Progenitor cell of endocrine pancreas (in vitro differentiated cells): ENCODE results near the gene MOB3C. TPM values are rescaled to one million over a fixed set of nuclear protein-coding genes. Genes with fewer than 3 reads are reported as not detected.

Experiments
- DNase-seq: peaks from one replicate; pipeline ENCODE4 v3.0.0; 2021; ENCODE audit warnings: low spot score; ENCODE audit not compliant: unreplicated experiment
- H3K27ac Mint-ChIP-seq: 2 replicates; pipeline ENCODE4 v1.8.0; 2021; ENCODE audit warnings: mild to moderate bottlenecking, moderate library complexity, mixed read lengths
- H3K27me3 Mint-ChIP-seq: 2 replicates; pipeline ENCODE4 v1.8.0; 2021; ENCODE audit warnings: mixed read lengths
- H3K36me3 Mint-ChIP-seq: 2 replicates; pipeline ENCODE4 v1.8.0; 2022; ENCODE audit warnings: mixed read lengths; ENCODE audit not compliant: insufficient read depth
- H3K4me1 Mint-ChIP-seq: 2 replicates; pipeline ENCODE4 v1.8.0; 2021; ENCODE audit warnings: low read depth, mixed read lengths
- H3K4me3 Mint-ChIP-seq: 2 replicates; pipeline ENCODE4 v1.8.0; 2021; ENCODE audit warnings: low read depth, mild to moderate bottlenecking, moderate library complexity, mixed read lengths
- H3K9me3 Mint-ChIP-seq: 2 replicates; pipeline ENCODE4 v1.8.0; 2021; ENCODE audit warnings: low read depth, mixed read lengths
- total RNA-seq: library from RNA; stranded (reverse); gene quantifications from 2 replicates; pipeline ENCODE4 v1.2.1, GENCODE V29; 2021
- TF ChIP-seq, protein P1 (sequence below): fragments of 200-600 bp; sonication (generic); IDR thresholded peaks from one replicate; pipeline ENCODE4 v1.5.0; 2021; ENCODE audit warnings: antibody characterized with exemption, mild to moderate bottlenecking; ENCODE audit not compliant: unreplicated experiment

The MOB3C gene
- total RNA-seq, 1 donor from 2014 or later = 5.5 TPM

DNA sequence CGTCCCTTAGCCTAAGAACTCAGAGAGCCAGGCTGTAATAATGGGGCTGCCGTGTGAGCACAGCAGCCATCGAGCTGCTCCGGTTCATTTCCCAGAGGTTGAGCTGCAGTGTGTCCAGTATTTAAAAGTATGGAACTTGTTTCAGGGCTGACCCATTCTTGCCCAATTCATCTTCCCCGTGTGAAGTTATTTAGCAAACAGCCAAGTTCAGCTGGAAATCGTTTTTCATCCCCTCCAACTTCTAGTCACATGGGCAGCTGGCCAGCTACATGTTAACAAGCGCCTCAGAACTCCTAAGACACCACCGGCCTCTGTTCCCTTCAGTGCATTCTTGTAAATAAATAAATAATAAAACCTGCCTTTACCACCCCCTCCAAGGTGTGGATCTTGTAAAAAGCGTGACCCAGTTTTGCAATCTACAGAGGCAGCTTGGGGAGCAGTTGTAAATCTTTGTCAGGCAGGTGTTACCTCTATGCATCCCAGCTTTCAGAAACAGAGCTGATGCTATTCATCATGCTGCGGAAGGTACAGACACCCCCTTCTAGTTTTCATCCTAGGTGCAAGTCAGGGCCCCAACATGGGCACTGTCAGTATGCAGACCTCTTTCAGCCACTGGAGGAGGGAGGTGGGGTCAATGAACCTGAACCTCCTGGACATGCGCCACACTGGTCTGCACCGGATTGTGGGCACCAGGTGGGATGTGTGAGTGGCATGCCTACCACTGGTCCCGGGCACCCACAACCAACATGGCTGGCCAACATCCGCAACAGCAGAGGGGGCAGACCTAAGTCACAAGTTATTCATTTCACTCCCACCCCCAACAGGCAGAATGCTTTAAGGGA, 46.5 kb downstream of the MOB3C start:
- H3K27me3 Mint-ChIP-seq = no peaks in the 10 kb centered on the region
- peaks cover 10% of the 10 kb centered on the region for H3K36me3 Mint-ChIP-seq
- H3K4me3 Mint-ChIP-seq = no peak overlapping the region
- H3K4me1 Mint-ChIP-seq = peaks cover 2% of the 10 kb centered on the region
- no peaks in the 10 kb centered on the region for H3K9me3 Mint-ChIP-seq
- no peak for DNase-seq
- TF ChIP-seq, protein P1, sequence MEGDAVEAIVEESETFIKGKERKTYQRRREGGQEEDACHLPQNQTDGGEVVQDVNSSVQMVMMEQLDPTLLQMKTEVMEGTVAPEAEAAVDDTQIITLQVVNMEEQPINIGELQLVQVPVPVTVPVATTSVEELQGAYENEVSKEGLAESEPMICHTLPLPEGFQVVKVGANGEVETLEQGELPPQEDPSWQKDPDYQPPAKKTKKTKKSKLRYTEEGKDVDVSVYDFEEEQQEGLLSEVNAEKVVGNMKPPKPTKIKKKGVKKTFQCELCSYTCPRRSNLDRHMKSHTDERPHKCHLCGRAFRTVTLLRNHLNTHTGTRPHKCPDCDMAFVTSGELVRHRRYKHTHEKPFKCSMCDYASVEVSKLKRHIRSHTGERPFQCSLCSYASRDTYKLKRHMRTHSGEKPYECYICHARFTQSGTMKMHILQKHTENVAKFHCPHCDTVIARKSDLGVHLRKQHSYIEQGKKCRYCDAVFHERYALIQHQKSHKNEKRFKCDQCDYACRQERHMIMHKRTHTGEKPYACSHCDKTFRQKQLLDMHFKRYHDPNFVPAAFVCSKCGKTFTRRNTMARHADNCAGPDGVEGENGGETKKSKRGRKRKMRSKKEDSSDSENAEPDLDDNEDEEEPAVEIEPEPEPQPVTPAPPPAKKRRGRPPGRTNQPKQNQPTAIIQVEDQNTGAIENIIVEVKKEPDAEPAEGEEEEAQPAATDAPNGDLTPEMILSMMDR = no peak
- H3K27ac Mint-ChIP-seq = no peak overlapping the region

DNA sequence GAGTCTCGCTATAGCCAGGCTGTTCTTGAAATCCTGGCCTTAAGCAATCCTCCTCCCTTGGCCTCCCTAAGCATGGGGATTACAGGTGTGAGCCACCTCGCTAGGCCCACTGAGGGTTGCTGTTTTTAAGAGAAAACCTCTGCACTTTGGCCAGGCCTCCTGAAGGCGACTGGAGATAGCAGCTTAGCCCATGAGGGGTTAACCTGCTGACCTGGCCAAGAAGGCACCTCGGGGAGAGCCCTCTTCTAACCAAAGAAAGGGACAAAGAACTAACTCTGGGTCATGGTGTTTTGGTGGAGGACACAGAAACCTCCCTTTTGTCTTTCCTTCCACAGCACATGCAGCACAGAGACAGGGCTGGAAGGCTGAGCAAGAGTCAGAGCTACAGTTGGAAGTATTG, 47.5 kb downstream of the MOB3C start:
- Mint-ChIP-seq H3K4me1 (no peaks in the 10 kb centered on the region), H3K36me3 (peaks cover 12% of the 10 kb centered on the region), H3K27me3 (no peaks in the 10 kb centered on the region), H3K27ac (no peak overlapping the region), H3K9me3 (no peaks in the 10 kb centered on the region), H3K4me3 (no peak overlapping the region)
- no peak for DNase-seq
- TF ChIP-seq, protein P1 = no peak

DNA sequence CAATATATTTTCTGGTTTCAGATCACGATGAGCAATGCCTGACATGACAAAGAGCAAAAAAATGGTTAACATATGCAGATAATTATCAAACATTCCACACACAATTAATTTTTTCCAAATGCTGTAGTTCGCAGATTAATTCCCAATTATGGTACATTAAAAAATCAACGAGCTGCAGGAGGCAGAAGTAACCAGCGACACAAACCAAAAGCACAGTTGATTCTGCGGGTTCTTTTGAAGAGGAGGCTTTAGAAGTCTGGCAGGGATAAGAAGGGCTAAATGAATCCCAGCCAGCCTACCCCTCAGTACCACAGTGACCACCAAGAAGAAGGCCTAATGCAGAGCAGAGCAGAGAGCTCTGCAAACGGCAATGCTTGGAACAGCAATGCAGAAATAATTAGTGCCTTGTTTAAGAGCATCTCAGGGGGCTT, 48.1 kb downstream of the MOB3C start:
- Mint-ChIP-seq H3K4me3 (no peak overlapping the region), H3K27ac (no peak overlapping the region), H3K4me1 (no peaks in the 10 kb centered on the region), H3K36me3 (peaks cover 13% of the 10 kb centered on the region), H3K9me3 (no peaks in the 10 kb centered on the region), H3K27me3 (no peaks in the 10 kb centered on the region)
- no peak for DNase-seq
- TF ChIP-seq, protein P1 = no peak

DNA sequence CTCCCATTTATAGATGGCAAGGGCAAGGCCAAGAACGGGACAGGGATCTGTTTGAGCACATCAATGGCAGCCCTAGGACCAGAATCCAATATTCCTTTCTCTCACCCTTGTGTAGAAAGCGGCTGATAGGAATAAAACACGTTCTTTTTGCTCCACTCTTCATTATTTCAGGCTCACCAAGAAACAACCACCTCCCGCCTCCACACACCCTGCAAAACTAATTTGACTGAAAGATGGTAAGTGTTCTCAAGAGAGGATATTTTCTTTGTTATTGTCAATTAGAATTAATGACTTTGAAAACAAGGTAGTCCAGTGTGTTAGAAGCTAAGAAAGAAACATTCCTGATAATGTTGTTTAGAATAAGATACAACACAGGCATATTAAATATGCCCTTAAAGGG, 53.3 kb downstream of the MOB3C start:
- Mint-ChIP-seq H3K36me3 (peaks cover 15% of the 10 kb centered on the region), H3K27ac (no peak overlapping the region), H3K9me3 (no peaks in the 10 kb centered on the region), H3K4me3 (no peak overlapping the region), H3K27me3 (no peaks in the 10 kb centered on the region), H3K4me1 (no peaks in the 10 kb centered on the region)
- DNase-seq = no peak
- TF ChIP-seq, protein P1 = no peak

DNA sequence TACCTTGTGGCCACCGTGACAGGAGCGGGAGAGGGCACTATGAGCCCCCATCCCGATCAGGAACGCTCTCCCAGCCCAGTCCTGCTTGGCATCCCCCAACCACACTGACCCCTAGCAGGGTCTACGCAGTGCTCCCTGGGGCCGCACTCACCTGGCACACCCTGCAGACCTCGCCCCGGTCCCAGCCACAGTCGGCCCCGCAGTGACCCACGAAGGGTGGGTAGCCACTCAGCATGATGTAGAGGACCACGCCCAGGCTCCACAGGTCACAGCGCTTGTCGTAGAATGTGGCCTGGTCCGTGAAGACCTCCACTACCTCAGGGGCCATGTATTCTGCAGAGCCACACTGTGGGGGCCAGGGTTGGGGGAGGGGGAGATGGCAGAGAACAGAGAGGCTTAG, 54.1 kb downstream of the MOB3C start:
- Mint-ChIP-seq H3K27ac (no peak overlapping the region), H3K9me3 (no peaks in the 10 kb centered on the region), H3K36me3 (peaks cover 15% of the 10 kb centered on the region), H3K4me3 (no peak overlapping the region), H3K4me1 (no peaks in the 10 kb centered on the region), H3K27me3 (no peaks in the 10 kb centered on the region)
- TF ChIP-seq, protein P1 = no peak
- no peak for DNase-seq
